A549 treated with Hydrocortisone at 1 μM for 4 hours (cell line): Measurements from ENCODE around the gene ACOT8. TPM values are rescaled to one million over a fixed set of nuclear protein-coding genes. Genes with fewer than 3 reads are reported as not detected.

Source experiments
- total RNA-seq: library from RNA; stranded (reverse); fragments of 200-300 nt; extraction: Qiagen RNA extraction; gene quantifications from 5 replicates; pipeline ENCODE4 v1.2.3, GENCODE V29; 2022

The ACOT8 gene
- 16.3 to 19.4 TPM (median 18.4 TPM) in 5 replicates for total RNA-seq

DNA sequence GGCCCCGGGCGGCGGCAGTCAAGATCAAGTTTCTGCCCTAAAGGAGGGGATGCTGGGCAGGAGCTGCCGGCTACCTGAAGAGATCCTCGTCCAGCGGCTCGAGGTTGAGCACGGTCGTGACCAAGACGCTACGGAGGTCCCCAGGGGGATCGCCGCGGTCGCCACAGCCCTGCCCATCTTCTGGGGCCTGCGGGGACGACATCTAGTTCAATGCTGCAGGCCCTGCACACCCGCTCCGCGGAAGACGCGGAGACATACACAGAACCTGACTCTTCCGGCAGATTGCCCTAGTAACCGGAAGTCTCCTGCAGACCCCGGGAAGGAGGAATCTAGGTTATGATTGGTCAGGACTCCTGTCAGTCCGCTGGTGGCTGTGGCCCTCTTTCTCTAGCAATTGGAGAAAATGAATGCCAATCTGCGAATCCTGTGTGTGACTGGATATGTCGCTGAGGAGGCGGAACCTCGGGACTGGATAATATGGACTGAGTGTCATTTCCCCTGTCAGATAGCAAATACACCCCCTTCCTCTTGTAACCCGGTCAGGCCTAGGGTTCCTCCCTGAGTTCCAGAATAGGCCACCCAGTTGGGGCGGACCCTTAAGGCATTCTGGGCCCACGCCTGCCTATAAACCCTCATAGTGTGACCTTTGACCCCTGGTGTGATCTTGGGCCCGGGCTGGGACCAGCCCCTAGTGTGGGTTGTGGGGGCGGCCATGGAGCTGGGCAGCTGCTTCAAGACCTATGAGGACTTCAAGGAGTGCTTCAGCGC, at the start of gene ACOT8, which contains the start of gene ZSWIM3:
ACOT8 (minus strand) TSS at position 279 of the 768 bp plus-strand sequence; CDS start at position 202, 77 bp downstream.
ZSWIM3 (plus strand) TSS at position 501 of the 768 bp plus-strand sequence; CDS start at position 713, 212 bp downstream.

DNA sequence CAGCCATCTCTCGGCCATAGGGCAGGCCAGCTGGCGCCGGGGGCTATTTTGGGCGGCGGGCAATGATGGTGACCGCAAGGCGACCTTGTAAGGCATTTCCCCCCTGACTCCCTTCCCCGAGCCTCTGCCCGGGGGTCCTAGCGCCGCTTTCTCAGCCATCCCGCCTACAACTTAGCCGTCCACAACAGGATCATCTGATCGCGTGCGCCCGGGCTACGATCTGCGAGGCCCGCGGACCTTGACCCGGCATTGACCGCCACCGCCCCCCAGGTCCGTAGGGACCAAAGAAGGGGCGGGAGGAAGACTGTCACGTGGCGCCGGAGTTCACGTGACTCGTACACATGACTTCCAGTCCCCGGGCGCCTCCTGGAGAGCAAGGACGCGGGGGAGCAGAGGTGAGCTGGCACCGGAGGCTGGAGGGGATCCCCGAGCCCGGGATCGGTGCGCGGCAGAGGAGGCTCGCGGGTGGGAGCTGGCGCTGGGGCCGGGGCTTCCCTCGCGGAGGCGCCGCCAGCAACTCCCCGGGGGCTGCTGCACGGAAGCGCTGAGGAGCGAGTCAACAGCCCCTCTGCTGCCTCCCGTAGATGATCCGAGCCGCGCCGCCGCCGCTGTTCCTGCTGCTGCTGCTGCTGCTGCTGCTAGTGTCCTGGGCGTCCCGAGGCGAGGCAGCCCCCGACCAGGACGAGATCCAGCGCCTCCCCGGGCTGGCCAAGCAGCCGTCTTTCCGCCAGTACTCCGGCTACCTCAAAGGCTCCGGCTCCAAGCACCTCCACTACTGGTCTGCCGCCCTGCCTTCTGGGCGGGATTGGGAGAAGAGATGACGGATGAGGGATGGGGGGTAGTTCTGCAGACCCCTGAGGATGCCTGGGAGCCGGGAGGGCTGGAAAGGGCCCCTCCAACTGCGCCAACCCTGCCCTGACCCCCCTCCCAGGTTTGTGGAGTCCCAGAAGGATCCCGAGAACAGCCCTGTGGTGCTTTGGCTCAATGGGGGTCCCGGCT, 34.1 kb upstream of the ACOT8 start, which contains the start of the genes CTSA and NEURL2:
CTSA (plus strand) TSS at position 351 of the 999 bp plus-strand sequence; CDS start at position 585, 234 bp downstream.
NEURL2 (minus strand) TSS at position 224 of the 999 bp plus-strand sequence; CDS start at position 7, 217 bp downstream.

DNA sequence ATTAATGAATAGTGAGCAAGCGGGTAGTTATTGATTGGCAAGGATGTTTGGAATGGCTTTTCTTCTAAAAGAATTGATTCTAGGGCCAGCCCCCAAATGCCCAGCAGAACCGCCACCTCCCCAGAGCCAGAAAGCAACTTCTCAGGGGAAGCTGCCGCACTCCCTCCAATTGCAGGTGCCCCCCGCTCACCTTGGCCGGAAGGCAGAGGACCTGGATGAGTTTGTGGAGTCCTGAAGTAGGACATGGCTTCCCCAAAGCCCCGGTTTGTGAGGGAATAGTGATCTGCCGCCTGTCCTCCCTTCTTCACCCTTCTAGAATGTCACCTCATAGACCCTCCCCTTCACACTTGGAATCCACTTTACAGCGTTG, 30.1 kb upstream of the ACOT8 start, which contains the start of gene SPATA25:
SPATA25 (minus strand) TSS at position 277 of the 370 bp plus-strand sequence; CDS start at position 245, 32 bp downstream.

DNA sequence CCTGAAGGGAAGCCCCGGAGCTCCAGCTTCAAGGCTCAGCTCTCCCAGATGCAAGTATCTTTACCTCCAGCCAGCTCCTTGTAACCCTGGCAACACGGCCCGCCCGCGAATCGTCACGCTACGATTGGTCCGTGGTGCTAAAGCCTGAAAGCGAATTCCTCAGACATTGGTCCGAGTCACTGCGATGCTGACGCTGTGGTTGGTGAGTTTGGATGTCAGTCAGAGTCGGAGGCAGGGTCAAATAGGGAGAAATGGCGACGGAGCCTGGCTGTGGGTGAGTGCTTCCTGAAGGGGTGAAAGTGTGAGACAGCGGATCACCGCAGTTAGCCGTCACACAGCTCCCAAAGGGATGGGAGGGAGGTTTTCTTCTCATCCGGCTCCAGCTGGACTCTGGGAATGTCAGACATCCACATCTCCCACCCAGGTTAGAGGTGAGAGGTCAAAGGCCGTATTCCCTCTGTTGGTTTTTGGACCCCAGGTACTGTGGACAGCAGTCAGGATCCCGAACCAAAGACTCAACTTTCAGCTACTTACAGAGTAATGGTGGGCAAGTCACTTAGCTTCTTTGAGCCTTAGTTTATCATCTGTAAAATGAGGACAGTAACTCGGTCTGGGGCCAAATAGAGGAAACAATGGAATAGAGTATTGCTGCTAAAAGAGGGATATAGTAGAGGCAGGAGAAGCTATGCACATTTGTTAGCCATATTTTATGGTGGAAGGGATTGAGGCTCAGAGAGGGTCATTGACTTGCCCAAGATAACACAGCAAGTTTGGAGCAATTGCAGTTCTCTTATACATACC, 24.0 kb upstream of the ACOT8 start, which contains the start of gene ZSWIM1:
ZSWIM1 (plus strand) TSS at position 240 of the 801 bp plus-strand sequence. CDS start 1,366 bp downstream, outside the sequence.

DNA sequence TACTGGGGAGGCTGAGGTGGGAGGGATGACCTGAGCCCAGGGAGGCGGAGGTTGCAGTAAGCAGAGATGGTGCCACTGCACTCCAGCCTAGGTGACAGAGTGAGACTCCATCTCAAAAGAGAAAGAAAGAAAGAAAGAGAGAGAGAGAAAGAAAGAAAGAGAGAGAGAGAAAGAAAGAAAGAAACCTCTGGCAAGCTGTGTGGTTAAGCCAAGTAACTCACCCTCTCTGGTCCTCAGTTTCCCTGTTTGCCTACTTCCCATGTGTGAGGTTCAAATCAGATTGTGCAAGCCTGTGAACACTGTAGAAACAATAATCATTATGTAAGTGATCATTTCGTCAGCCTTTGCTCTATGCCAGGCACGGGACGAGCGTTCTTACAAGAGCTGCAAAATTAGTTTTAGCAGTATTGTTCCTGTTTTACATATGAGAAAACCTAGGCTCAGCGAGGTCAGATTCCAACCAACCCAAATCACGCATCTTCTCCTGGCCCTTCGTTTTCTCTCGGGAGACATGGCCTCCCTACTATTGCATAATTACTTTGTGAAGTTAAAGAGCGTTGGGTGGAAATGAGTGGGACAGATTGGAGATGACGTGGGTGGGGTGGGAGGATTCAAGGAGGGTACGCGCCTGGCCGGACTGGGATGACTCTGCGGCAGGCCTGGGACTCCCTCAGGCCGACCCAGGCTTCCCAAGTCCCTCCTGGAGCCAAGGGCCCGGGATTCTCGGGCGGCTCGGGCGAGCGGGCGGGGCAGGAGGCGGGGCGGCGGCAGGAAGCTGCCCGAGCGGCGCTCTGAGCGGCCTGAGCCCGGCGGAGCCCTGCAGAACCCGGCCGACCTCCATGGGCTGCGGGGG, 23.9 kb downstream of the ACOT8 start, which contains the start of gene SNX21:
SNX21 (plus strand) TSS at position 770 of the 853 bp plus-strand sequence. CDS start 121 bp downstream, outside the sequence.

DNA sequence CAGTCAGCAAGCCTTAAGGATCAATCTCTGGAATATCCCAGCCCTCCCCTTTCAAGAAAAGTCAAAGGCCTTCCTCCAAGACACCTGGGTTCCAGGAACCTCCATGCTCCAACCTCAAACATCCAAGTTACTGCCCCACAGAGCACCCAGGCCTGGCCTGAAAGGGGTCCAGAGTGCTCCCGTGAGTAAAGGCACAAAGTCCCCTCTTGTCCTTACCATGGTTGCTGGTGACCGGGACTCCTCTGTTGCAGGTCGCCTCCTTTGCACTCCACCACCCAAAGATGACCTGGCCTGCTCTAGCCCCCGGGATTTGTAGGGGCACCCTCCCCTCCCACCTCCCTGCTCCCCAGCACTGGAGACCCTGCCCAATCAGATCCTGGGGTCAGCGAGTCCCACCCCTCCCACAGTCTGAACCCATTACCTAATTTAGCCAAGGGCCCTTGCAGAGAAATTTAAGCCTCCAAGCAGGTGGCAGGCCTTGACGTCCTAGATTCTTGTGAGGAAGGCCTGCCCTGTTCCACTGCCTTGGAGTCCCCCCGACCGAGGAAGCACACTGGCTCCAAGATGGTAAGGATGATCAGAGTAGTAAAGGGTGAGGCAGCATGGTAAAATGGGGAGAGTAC, 30.1 kb downstream of the ACOT8 start, which contains the start of gene TNNC2:
TNNC2 (minus strand) TSS at position 283 of the 623 bp plus-strand sequence; CDS start at position 219, 64 bp downstream.

DNA sequence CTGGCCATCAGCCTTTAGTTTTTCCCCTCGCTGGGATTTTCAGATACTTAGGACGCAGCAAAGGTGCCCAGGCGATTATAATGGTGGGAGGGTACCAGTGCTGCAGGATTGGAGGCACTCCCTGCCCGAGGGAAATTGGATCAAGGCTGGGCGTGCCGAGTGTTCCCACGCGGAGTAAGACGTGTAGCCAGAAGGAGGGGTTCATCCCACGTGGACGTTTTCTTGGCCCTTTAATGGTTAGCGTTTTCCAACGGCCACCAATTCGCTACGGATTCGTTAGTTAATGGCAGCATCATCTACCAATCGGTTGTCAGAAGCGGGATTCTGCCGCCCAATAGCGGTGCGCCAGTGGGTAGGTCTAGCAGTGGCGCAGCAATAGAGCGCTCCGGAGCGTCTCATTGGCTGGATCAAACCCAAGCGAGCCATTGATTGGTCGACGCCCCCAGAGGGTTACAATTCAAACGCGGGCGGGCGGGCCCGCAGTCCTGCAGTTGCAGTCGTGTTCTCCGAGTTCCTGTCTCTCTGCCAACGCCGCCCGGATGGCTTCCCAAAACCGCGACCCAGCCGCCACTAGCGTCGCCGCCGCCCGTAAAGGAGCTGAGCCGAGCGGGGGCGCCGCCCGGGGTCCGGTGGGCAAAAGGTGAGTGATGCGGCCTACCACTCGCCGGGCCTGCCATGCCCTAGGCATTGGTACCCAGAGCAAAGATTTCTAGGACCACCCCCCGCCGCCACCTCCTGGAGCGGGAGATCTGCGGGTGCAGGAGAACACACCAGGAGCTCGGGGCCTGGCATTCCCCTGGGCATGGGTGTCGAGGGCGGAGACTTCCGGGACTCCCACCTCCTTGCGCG, 44.8 kb downstream of the ACOT8 start, which contains the start of gene UBE2C:
UBE2C (plus strand) TSS at position 488 of the 849 bp plus-strand sequence; CDS start at position 540, 52 bp downstream.

Other genes starting within 250 kb of the ACOT8 start
- not detected in 5 replicates for gene WFDC10A, start 227.7 kb downstream of the ACOT8 start, total RNA-seq
- gene WFDC9, start 226.1 kb downstream of the ACOT8 start, total RNA-seq: not detected in 5 replicates
- not detected in 5 replicates for gene WFDC11, start 187.2 kb downstream of the ACOT8 start, total RNA-seq
- not detected in 5 replicates for gene WFDC13, start 155.4 kb downstream of the ACOT8 start, total RNA-seq
- not detected in 5 replicates for gene WFDC10B, start 152.4 kb downstream of the ACOT8 start, total RNA-seq
- gene SPINT4, start 135.0 kb downstream of the ACOT8 start, total RNA-seq: not detected in 5 replicates
- gene WFDC3, start 65.5 kb downstream of the ACOT8 start, total RNA-seq: not detected in 5 replicates
- 31.5 to 37.5 TPM (median 35.1 TPM) in 5 replicates for gene DNTTIP1, start 65.4 kb downstream of the ACOT8 start, total RNA-seq
- gene UBE2C, start 44.7 kb downstream of the ACOT8 start, total RNA-seq: 205 to 246 TPM (median 237 TPM) in 5 replicates
- 0.13 to 0.28 TPM (median 0.23 TPM) in 4 of 5 replicates, not detected in the other for gene TNNC2, start 30.1 kb downstream of the ACOT8 start, total RNA-seq
- 8.5 to 10.1 TPM (median 9.2 TPM) in 5 replicates for gene SNX21, start 23.6 kb downstream of the ACOT8 start, total RNA-seq
- 1.6 to 1.9 TPM (median 1.7 TPM) in 5 replicates for gene ZSWIM3, start 222 bp upstream of the ACOT8 start, total RNA-seq
- 4.6 to 7.2 TPM (median 5.9 TPM) in 5 replicates for gene ZSWIM1, start 23.8 kb upstream of the ACOT8 start, total RNA-seq
- 0.26 to 0.86 TPM (median 0.52 TPM) in 5 replicates for gene SPATA25, start 30.2 kb upstream of the ACOT8 start, total RNA-seq
- gene NEURL2, start 33.8 kb upstream of the ACOT8 start, total RNA-seq: 0.72 to 1.2 TPM (median 0.95 TPM) in 5 replicates
- 92.5 to 118 TPM (median 109 TPM) in 5 replicates for gene CTSA, start 33.9 kb upstream of the ACOT8 start, total RNA-seq
- gene PLTP, start 54.8 kb upstream of the ACOT8 start, total RNA-seq: 1.4 to 1.9 TPM (median 1.7 TPM) in 5 replicates
- 29.3 to 37.0 TPM (median 33.4 TPM) in 5 replicates for gene PCIF1, start 77.3 kb upstream of the ACOT8 start, total RNA-seq
- 7.3 to 9.1 TPM (median 8.9 TPM) in 5 replicates for gene ZNF335, start 114.8 kb upstream of the ACOT8 start, total RNA-seq
- 0.23 to 0.46 TPM (median 0.36 TPM) in 5 replicates for gene MMP9, start 151.5 kb upstream of the ACOT8 start, total RNA-seq
- 8.8 to 17.1 TPM (median 13.6 TPM) in 5 replicates for gene SLC12A5, start 171.8 kb upstream of the ACOT8 start, total RNA-seq
- 19.8 to 24.0 TPM (median 21.2 TPM) in 5 replicates for gene NCOA5, start 232.6 kb upstream of the ACOT8 start, total RNA-seq